Adrenal gland (tissue), 12 donors: ENCODE results near the gene EFL1. TPM values are rescaled to one million over a fixed set of nuclear protein-coding genes. Genes with fewer than 3 reads are reported as not detected.

ENCODE experiments used
- DNase-seq, 7 donors: peaks; one replicate each; pipeline ENCODE4 v3.0.0-alpha.2; 2019 to 2020
- H3K27ac ChIP-seq, 5 donors: fragments of 200-600 bp; sonication (generic) in 4 of 5; 1 replicate in 3 of 5; 2 replicates in 2 of 5; pipeline versions ENCODE4 v1.5.1 to v1.8.0; 2016 to 2020; ENCODE audit warnings: mild to moderate bottlenecking in 1 of 5
- H3K27me3 ChIP-seq: fragments of 200-600 bp; 2 replicates; pipeline ENCODE4 v1.8.0; 2021
- H3K36me3 ChIP-seq, 2 donors: fragments of 200-600 bp; replicated peaks in 1 of 2; 1 replicate in 1 of 2; 2 replicates in 1 of 2; pipeline versions ENCODE4 v1.5.1 to v1.8.0; 2018 to 2022
- H3K4me1 ChIP-seq, 2 donors: fragments of 200-600 bp; replicated peaks in 1 of 2; 1 replicate in 1 of 2; 2 replicates in 1 of 2; pipeline versions ENCODE4 v1.5.1 to v1.8.0; 2018 to 2021
- H3K4me3 ChIP-seq, 4 donors: fragments of 200-600 bp; sonication (generic) in 3 of 4; one replicate each; pipeline ENCODE4 v1.5.1; 2016 to 2018
- H3K9me3 ChIP-seq, 3 donors: fragments of 200-600 bp; sonication (generic) in 1 of 3; replicated peaks in 1 of 3; 1 replicate in 2 of 3; 2 replicates in 1 of 3; pipeline versions ENCODE4 v1.5.1 to v1.8.0; 2016 to 2021
- CTCF ChIP-seq, 6 experiments: fragments of 450-650 bp in 4 of 6; fragments of 200-600 bp in 2 of 6; sonication (generic) in 1 of 6; IDR thresholded peaks; 1 replicate in 5 of 6; 2 replicates in 1 of 6; pipeline versions ENCODE4 v1.5.1 to v1.8.0; 2016 to 2021; ENCODE audit warnings: antibody characterized with exemption in 6 of 6, mild to moderate bottlenecking in 2 of 6, moderate library complexity in 1 of 6
- POLR2A ChIP-seq, 2 donors: fragments of 450-650 bp; IDR thresholded peaks; one replicate each; pipeline ENCODE4 v1.6.1; 2017; ENCODE audit warnings: antibody characterized with exemption in 2 of 2, mild to moderate bottlenecking in 2 of 2, moderate library complexity in 1 of 2
- WGBS, 4 donors: extraction: QIAGEN DNeasy Blood & Tissue Kit in 2 of 4; methylation state at CpG; one replicate each; pipeline versions ENCODE4 v1.1.5 to v1.1.7; 2013 to 2017; 5-methylcytosine and 5-hydroxymethylcytosine counted together
- intact Hi-C, 2 donors: fragments of 100-400 bp; cut with DNase I; formaldehyde crosslinking; loops; one replicate each; pipeline versions ENCODE4 v1.14.1 to v1.15.0; 2022 to 2023
- polyA plus RNA-seq, 3 donors: library from polyadenylated mRNA; stranded (reverse); fragments of 200-250 nt in 2 of 3; fragments of 350-450 nt in 1 of 3; fragmentation: Illumina TruSeq in 1 of 3; extraction: RNeasy Lipid Tissue Mini Kit (QIAGEN cat#74804) in 1 of 3; gene quantifications; one replicate each; pipeline ENCODE4 v1.2.3, GENCODE V29; 2013 to 2014
- total RNA-seq, 9 donors: library from RNA; depleted of rRNA in 4 of 9; stranded (reverse); fragments of >200 nt in 4 of 9; fragments of 120-200 nt in 1 of 9; fragmentation: NEBNext Ultra II Directional in 1 of 9; extraction: Animal tissue kit (Norgen Biotek cat#: 25700) in 1 of 9; gene quantifications; one replicate each; pipeline versions ENCODE4 v1.1.0 to v1.2.4, GENCODE V29; 2013 to 2023
- donor health status: healthy with polysubstance abuse.
- donor health status: Bipolar disorder and iron deficiency.
- donor health status: DM: yes; HTN: yes; CAD: no.
- donor health status: DM: no; HTN: no; CAD: no.
- donor health status: DM: no; HTN: no; CAD: no.
- donor health status: DM: yes; HTN: yes; CAD: no.

The EFL1 gene
- total and polyA plus RNA-seq, 12 donors, result 3.1 to 29.8 (median 18.0) TPM

- no peaks in the 10 kb centered on the region for H3K9me3 ChIP-seq
- no peaks in the 10 kb centered on the region for H3K4me1 ChIP-seq
- no peak overlapping the region for H3K4me3 ChIP-seq
- no peaks in the 10 kb centered on the region for H3K36me3 ChIP-seq
- TF ChIP-seq POLR2A (IDR thresholded peaks at IDR 0.05) (no peak), CTCF (IDR thresholded peaks at IDR 0.05) (no peak)
- intact Hi-C loops, result loop anchor here in 1 of 2 donors (10.0 kb wide), 1 partner anchor 635 kb away; no protein-coding TSS in a partner anchor
- 58 to 65% (median 61%) methylated on average over 3 to 5 of the region's 5 CpGs for WGBS, 4 donors
- no peak overlapping the region for H3K27ac ChIP-seq
- no peak for DNase-seq
- no peaks in the 10 kb centered on the region for H3K27me3 ChIP-seq
Measured at GRCh38 chr15:82129761-82130160, 132.8 kb downstream of the EFL1 start.

GRCh38 chr15:82129149-82129692 is 133.3 kb downstream of the EFL1 start:
- Histone ChIP-seq H3K27ac (no peak overlapping the region), H3K4me1 (no peaks in the 10 kb centered on the region), H3K27me3 (no peaks in the 10 kb centered on the region), H3K36me3 (no peaks in the 10 kb centered on the region), H3K9me3 (no peaks in the 10 kb centered on the region), H3K4me3 (no peak overlapping the region)
- no peak for DNase-seq
- 75 to 86% (median 83%) methylated on average over 1 of the region's 1 CpG for WGBS, 4 donors
- intact Hi-C loops, result loop anchor here in 1 of 2 donors (10.0 kb wide), 1 partner anchor 634 kb away; no protein-coding TSS in a partner anchor
- TF ChIP-seq POLR2A (IDR thresholded peaks at IDR 0.05) (no peak), CTCF (IDR thresholded peaks at IDR 0.05) (no peak)

GRCh38 chr15:82128401-82129148 is 134.0 kb downstream of the EFL1 start:
- no peak overlapping the region for H3K4me3 ChIP-seq
- H3K36me3 ChIP-seq, result no peaks in the 10 kb centered on the region
- intact Hi-C loops, result loop anchor here in 1 of 2 donors (10.0 kb wide), 1 partner anchor 634 kb away; no protein-coding TSS in a partner anchor
- no peaks in the 10 kb centered on the region for H3K4me1 ChIP-seq
- WGBS, 4 donors, result 67 to 80% (median 74%) methylated on average over 5 of the region's 5 CpGs
- TF ChIP-seq CTCF (IDR thresholded peaks at IDR 0.05), result no peak
- no peak for TF ChIP-seq POLR2A (IDR thresholded peaks at IDR 0.05)
- H3K27ac ChIP-seq, result no peak overlapping the region
- DNase-seq, result no peak
- H3K9me3 ChIP-seq, result no peaks in the 10 kb centered on the region
- no peaks in the 10 kb centered on the region for H3K27me3 ChIP-seq

- TF ChIP-seq POLR2A (IDR thresholded peaks at IDR 0.05) (no peak), CTCF (IDR thresholded peaks at IDR 0.05) (no peak)
Measured at GRCh38 chr15:82127581-82127980, 135.0 kb downstream of the EFL1 start.

More at GRCh38 chr15:82127581-82127980, 135.0 kb downstream of the EFL1 start:
- H3K9me3 ChIP-seq, result no peaks in the 10 kb centered on the region
- intact Hi-C loops, result loop anchor here in 1 of 2 donors (10.0 kb wide), 1 partner anchor 633 kb away; no protein-coding TSS in a partner anchor
- no peaks in the 10 kb centered on the region for H3K27me3 ChIP-seq
- no peak for DNase-seq
- H3K27ac ChIP-seq, result no peak overlapping the region
- H3K4me1 ChIP-seq, result peaks cover 0 to 5% of the 10 kb centered on the region in 2 donors
- no peaks in the 10 kb centered on the region for H3K36me3 ChIP-seq
- H3K4me3 ChIP-seq, result no peak overlapping the region
